ENCODE data around the gene PDRG1.
A peak's percentile ranks its signal among the peaks of the same experiment; 100 is the strongest.

Gene PDRG1

DNA sequence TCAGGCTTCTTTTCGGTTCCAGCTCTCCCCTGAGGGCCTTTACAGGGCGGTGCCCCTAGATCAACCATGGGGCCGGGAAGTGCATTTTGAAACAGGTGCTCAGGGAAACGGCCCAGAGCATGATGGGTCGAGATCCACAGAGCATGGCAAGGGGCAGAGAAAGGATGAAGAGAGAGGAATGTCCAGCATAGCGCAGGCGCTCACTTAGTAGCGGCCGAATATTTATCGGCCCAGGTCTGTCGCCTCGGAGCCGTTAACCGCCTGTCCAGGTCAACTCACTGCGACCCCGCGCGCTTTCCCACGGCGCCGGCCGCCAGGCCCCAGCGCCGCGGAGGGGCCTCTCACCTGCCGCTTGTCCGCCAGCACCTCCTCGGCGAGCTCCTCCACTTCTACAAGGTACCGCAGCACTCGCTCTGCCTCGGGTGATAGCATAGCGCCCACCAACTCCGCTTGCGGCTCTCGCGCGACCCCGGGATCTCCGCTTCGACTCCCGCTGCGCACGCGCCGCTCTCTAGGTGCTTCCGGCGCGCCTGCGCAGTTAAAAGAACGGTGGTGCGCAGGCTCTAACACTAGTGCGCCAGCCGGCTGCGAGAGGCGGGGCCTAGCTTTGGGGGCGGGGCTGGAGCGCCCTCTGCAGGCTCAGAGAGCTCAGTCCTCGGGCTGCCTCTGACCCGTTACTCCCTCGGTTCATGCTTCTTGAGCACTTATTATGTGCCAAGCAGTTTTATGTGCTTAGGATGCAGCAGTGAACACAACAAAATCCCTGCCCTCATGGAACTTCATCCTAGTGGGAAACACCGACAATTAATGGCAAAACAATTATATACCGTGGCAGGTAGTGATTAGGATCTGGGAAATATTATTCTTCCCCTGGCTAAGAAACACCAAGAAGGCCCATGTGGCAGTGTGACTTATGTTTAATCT, at the start of gene PDRG1:
Gene PDRG1 (minus strand): TSS at position 517 of the 924 bp plus-strand sequence. CDS start 85 bp downstream, at position 432.
- DNase-seq (ENCODE audit: low read depth in 3 of 3), result peak; percentile 93 to 97 (median 95)

DNA sequence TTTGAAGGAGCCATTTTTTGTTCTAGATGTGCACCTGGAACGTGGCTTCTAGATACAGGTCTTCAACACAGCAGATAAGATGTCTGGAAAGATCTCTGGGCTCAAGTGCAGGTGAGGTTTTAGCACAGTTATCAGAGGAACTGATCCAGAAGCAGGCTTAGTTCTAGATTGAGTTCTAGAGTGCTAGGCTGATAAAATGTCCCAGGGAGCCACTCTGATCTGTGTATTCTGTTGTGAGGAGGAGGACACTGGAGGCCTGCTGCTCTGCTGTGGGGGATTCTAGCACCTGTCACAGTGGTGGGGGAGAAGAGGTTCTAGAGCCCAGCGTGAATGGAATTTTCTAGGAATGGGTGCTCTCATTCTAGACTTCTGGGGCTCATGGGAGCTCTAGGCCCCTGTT, 46.4 kb upstream of the PDRG1 start:
- no peak for DNase-seq (ENCODE audit: low read depth in 3 of 3)

DNA sequence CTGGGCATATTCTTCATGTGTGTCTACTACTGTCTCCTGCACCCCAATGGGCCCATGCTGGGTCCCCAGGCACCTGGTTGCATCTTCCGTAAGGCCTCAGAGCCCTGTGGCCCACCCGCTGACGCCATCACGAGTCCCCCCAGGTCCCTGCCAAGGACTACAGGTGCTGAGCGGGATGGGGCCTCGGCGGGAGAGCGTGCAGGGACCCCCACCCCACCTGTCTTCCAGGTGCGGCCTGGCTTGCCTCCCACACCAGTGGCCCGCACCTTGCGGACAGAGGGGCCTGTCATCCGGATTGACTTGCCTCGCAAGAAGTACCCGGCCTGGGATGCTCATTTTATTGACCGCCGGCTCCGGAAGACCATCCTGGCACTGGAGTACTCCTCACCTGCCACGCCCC, 45.1 kb upstream of the PDRG1 start:
- DNase-seq (ENCODE audit: low read depth in 3 of 3), result no peak

DNA sequence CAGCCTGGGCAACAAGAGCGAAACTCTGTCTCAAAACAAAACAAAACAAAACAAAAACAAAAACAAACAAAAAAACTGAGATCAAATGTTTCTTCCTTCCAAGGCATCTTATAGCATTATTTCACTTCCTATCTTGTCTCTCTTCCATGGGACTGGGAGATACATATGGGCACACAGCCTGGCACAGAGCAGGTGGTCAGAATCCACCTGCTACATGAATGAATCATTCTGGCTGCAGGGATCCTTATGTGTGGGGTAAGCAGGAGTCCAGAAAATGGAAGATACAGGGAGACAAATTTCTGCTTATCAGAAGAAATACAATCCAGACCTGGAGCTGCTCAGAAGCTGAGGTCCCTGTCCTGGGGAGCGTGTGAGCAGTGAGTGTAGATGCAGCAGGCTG, 40.2 kb upstream of the PDRG1 start:
- no peak for DNase-seq (ENCODE audit: low read depth in 3 of 3)

DNA sequence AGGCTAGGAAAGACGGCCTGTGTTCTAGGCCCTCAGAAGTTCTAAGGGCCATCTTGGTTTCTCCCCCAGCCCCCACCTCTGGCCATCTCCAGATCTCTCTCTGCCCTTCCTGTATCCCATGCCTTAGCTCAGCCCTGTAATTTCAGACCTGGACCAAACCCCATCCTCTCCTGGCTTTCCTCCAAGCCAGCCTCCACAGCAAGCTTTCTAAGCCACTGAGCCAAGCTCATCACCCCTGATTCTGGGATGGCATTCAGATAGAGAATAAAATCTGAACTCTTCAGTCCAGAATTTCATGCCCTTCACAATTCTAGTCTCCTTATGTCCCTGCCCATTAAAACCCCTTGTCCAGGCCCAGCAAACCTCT, 39.5 kb upstream of the PDRG1 start:
- DNase-seq (ENCODE audit: low read depth in 3 of 3), result no peak

DNA sequence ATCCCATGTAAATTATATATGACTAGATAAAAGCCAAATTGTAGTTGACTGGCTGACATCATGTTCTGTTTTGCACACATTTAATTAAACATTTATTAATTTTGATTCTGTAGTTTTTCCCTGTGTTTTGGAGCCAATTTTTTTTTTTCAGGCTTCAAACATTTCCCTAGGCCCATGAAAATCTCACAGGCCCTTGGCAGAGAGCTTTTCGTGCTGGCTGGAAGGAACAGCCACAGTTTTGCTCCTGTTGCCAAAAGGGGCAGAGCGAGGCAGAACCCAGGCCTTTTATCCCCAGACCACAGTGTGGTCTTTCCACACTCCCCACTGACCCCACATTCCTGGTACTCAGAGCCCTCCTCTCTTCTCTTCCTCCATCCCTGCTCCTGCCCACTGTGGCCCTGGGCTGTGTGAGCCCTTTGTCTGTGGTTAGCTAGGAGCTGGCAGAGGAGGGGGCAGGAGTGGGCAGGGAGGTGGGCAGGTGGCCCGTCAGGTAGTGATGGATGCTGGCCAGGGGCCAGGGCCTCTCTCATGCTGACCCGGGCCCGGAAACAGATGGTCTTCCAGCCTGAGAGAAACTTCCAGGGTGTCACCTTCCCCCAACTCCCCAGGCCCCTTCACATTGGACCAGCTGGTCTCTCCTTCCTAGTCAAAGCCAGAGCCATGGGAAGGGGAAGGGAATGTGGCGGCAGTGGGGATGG, 38.9 kb upstream of the PDRG1 start:
- no peak for DNase-seq (ENCODE audit: low read depth in 3 of 3)

DNA sequence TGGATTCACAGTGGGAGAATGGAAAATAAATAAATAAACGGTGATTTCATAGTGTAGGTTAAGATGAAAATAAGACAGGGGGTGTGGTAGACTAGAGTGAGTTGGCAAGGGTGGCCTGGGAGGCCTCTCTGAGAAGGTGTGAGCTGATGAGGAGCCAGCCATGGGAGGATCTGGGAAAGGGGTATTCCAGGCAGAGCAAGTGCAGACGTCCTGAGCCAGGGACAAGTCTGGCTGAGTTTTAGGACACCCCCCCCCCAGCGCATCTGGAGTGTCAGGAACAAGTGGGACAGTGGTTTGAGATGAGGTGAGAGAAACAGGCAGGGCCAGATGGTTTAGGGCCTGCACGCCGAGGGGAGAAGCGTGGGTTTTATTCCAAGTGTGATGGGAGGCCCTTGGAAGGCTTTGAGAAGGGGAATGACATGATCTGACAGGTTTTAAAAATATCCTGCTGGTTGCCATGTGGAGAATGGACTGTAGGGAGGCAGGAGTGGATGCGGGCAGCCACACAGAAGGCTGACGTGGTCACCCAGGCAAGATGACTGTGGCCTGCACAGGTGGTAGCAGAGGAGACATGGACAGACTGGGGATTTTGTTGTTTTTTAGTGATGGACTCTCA, 37.3 kb upstream of the PDRG1 start:
- no peak for DNase-seq (ENCODE audit: low read depth in 3 of 3)

DNA sequence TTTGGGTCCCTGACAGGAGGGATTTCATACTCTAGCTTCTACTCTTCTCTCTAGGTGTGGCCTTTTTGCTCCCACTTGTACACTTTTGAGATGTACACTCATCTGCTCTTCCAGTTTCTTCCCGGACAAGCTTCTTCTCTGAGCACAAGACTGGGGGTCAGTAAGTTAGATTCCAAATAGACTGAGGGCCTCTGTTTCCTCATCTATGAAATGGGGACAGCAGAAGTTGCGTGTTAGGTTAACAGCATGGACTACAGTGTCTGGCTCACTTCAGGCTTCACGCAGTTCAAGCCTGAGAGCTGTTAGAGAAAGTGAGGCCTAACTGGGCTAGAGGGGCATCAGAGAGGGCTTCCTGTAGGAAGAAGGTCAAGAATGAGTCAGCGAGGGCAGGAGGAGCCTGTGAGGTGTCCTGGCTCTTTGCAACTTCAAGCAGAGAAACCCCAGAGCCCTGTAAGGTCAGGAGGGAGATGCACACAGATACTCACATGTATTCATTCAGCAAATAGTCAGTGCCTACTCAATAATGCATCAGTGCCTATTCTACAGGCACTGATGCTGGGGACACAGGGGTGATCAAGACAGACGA, 36.7 kb upstream of the PDRG1 start:
- DNase-seq (ENCODE audit: low read depth in 3 of 3), result no peak

DNA sequence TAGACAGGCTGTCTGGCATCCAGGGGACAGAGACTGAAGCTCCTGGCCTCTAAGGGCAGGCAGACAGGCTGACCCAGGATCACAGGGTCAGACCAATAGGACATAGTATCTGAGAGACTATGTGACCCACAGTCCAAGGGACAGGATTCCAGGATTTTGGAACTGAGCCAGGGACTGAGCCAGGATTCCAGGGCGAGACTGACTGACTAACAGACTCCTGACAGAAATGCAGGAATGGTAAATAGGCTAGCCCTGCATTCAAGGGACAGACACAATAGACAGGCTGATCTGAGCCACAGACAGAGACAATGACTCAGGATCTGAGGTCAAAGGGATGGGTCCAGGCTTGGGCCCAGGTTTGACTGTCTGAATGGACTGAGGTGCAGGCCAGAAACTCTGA, 35.9 kb upstream of the PDRG1 start:
- no peak for DNase-seq (ENCODE audit: low read depth in 3 of 3)

DNA sequence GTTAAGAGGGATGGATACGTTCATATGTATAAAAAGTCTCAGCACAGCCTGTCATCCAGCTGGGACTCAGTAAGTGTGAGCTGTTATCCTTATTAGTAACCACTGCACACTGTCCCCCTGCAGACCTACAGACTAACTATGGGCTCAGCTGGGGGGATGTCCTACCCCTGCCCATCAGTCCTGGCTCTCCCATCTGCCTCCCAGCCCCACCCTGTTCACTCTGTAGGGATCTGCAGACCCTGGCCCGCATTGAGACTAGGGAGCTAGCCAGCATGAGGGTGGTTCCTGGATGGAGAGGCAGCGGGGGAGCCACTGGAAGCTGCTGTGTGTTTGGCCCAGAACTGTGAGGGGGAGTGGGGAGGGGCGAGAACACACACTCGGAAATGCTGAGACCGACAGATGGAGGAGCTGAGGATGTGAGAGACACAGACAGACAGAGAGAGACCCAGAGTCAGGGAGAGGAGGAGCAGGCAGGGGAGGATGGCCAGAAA, 33.2 kb upstream of the PDRG1 start:
- DNase-seq (ENCODE audit: low read depth in 3 of 3), result no peak

DNA sequence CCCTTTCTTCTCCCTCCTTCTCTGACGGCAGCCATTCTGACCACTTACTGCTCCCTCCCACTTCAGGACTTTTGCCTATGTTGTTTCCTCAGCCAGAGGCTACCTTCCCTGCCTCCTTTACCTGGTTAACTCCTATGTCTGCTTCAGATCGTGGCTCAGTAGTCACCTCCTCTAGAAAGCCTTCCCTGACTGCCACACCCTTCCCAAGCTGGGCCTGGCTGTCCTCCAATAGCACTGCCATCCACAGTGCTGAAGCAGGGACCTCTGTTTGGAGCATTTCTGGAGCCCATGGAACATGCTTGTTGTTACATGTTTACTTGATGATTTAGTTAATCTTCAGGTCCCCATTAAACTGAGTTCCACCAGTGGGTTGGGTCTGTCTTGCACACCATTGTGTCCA, 29.9 kb upstream of the PDRG1 start:
- DNase-seq (ENCODE audit: low read depth in 3 of 3), result no peak

DNA sequence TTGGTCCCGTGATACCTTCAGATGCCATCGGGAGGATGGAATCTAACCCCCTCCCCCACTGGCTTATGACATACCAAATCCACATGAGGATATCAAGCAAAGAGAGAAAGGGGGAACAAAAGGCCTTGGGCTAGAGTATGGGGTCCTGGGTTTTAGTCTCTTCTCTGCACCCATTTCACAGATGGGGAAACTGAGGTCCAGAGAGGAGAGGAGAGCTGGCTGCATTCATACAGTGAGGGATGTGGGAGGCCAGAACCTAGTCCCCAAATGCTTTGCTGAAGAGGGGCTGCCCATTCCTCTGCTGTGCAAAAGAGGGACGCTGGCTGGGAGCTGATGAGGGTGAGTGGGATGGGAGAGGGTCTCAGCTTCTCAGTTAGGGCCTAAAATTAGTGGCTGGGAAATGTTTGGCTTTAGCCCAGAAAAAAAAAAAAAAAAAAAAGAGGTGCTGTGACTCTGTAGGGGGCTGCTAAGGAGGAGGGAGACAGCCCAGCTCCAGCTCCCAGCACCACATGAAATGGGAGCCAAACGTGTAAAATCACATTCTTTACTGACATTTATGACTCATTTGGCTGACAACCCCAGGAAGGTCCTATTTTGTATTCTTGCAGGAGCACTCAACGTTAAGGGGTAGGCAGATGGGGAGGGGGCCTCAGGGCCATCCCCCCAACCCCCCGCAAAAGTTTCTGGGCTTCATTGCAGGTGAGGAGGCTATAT, 28.0 kb upstream of the PDRG1 start:
- no peak for DNase-seq (ENCODE audit: low read depth in 3 of 3)

DNA sequence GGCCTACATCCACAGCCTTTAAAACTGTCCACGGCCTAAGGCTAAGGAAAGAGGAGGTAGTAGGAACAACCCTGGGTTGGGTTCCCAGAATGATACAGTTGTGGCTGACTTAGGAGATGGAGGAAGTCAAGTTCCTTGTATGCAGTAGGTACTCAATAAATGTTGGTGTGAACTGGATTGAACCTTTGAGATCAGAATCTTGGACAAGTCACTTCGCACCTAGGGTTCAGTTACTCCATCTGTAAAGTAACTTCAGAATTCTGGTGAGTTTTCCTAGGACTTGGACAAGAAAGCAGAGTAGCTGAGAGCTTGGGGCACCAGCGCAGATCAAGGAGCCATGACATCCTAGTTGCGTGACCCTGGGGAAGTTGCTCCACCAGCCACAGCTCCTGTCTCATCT, 25.2 kb upstream of the PDRG1 start:
- no peak for DNase-seq (ENCODE audit: low read depth in 3 of 3)

DNA sequence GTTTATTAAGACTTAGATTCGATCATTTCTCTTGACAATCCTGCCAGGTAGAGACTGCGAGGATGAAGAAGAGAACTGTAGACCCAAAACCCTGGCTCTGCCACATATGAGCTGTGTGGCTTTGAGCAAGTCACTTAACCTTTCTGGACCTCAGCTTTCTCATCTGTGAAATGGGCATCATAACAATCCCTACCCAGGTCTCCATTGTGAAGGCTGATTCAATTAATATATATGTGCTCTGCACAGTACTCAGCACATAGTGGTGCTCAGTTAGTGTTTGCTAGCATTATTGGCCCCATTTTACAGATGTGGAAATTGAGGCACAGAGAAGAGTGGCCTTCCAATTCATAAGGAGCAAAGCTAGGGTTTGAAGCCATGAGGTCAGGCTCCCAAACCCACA, 24.0 kb upstream of the PDRG1 start:
- DNase-seq (ENCODE audit: low read depth in 3 of 3), result no peak

DNA sequence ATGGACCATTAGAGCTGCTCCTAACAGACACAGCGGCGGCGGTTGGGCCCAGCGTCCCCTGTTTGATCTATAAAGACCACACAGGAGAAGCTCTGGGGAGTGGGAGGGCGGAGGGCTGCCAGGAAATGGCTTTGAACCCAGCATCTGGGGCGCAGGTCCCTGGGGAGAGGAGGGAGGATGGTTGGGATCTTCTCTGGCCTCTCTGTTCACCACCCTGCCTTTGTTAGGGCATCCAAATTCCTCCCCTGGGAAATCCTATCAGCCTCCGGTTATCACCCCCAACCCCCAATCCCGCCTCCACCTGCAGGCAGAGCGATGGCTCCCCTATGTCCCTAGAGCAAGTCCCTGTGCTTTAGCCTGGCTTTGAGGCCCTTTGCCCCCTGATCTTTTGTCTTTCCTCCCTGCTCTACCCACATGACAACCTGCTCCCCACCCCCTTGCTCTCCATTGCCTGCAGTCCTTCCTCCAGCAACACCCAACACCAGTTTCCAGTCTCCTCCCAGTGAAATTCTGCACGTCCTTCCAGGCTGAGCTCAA, 23.2 kb upstream of the PDRG1 start:
- no peak for DNase-seq (ENCODE audit: low read depth in 3 of 3)

DNA sequence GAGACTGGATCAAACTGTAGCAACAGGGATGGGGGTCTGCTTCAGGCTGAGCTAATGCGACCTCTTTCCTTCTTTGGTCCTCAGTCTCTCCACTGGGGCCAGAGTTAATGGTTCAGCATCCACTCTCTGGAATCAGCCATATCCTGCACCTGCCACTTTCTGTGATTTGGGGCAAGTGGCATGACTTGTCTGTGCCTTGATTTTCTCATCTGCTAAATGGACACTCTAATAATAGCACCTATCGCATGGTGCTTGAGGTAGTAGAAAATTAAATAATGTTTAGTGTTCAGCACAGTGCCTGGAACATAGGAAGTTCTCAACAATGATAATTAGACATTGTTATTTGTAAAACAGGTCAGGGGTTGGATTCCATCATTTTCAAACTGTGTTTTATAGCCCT, 22.4 kb upstream of the PDRG1 start:
- no peak for DNase-seq (ENCODE audit: low read depth in 3 of 3)

DNA sequence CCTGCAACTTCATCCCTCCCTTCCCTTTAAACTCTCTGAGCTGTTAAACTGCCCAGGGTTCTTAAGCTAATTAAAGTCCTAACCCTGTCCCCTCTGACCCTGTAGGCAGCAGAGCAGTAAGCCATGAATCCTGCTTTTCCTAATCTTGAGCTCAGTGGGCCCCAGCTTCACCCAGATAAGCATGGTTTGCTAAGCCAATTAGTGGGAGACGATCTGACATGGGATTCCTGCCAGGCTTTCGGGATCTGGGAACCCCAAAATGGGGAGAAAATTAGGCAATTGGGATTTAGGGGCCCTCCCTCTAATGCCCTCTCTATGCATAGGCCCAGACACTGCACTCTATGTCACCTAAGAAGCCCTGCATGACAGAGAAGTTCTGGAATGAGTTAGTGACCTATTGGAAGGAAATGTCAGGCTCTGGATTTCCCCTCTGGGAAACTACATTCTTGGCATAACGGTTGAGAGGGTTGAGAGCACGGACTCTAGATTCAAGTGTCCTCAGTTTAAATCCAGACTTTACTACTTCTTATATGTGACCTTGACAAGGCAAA, 20.7 kb upstream of the PDRG1 start:
- no peak for DNase-seq (ENCODE audit: low read depth in 3 of 3)

DNA sequence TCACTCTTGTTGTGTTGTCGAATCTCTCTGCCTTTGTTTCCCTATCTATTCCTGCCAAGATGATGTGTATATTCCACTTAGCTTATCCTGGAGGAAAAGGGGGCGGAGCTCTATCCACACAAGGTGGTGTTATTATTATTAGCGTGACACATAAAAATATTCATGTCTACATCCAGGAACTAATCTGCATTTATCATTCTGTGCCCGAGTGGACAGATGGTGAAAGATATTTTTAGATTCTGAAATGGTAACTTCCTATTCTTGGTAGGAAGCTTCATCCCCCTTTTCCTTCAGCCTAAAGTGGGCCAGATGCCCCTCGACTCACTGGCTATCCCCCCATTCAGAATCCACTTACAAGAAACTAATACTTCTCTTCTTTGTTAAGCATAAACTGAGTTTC, 18.1 kb upstream of the PDRG1 start:
- no peak for DNase-seq (ENCODE audit: low read depth in 3 of 3)

DNA sequence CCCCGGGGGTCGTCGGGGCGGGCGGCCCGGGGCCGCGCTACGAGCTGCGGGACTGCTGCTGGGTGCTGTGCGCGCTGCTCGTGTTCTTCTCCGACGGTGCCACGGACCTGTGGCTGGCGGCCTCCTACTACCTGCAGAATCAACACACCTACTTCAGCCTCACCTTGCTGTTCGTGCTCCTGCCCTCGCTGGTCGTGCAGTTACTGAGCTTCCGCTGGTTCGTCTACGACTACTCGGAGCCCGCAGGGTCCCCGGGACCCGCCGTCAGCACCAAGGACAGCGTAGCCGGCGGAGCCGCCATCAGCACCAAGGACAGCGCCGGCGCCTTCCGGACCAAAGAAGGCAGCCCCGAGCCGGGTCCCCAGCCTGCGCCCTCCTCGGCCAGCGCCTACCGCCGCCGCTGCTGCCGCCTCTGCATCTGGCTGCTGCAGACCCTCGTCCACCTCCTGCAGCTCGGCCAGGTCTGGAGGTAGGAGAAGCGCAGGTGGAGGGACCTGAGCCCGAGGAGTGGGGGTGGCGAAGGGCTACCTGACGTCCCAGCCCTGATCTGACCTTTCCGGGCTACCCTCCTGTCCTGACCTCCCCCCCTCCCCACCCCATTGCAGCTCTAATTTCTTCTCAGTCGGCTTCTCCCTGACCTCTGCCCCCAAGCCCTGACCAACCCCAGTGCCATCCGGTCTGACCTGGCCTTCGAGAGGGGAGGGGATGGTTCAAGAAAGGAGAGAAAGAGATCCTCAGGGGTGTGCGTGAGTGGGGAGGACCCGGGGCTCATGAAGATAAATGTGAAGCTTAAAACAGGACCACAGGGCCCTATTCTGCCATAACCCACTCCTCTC, 16.7 kb upstream of the PDRG1 start:
- peak; percentile 58 to 73 (median 61) for DNase-seq (ENCODE audit: low read depth in 3 of 3)

DNA sequence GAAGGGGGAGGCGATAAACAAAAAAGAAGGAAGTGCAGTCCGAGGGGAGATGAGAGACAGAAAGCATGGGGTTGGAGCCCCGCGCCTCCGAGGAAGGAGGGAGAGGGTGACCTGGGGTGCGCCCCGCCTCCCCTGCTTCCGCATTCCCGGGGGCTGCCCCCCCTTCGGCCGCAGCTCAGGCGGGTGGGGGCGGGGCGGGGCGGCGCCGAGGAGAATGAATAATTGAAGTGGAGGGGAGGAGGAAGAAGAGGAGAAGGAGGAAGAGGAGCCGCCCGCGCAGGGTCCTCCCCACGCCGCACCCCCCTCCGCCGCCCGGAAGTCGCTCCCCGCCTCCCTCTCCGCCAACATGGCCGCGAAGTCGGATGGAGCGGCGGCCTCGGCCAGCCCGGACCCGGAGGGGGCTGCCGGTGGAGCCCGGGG, 16.0 kb upstream of the PDRG1 start, which contains the start of gene XKR7:
Gene XKR7 (plus strand): TSS at position 322 of the 420 bp plus-strand sequence. CDS start 25 bp downstream, at position 347.
- DNase-seq (ENCODE audit: low read depth in 3 of 3), result peak in 1 of 3 experiments; percentile 22
